ENCODE results near the gene SIRT5. TPM values are rescaled to one million over a fixed set of nuclear protein-coding genes. Genes with fewer than 3 reads are reported as not detected.

SIRT5 gene
- total RNA-seq, 2 experiments from 2014 or later, result 10.0 to 10.5 TPM

GRCh38 chr6:13538084-13538483 lies 36.3 kb upstream of the SIRT5 start:
- H3K36me3 Mint-ChIP-seq (ENCODE audit: low read depth), result no peaks in the 10 kb centered on the region
- ChIA-PET POLR2A (interaction anchor here (1.0 kb wide), 1 partner anchor 210 kb away, joined by 4 read pairs; the partner anchor contains the start of gene TBC1D7), CTCF (interaction anchor here (0.7 to 1.3 kb wide), 5 partner anchors 37 to 210 kb away, joined by 3 to 4 read pairs (median 3); partner anchors contain the start of gene TBC1D7)
- no peak overlapping the region for H3K4me3 Mint-ChIP-seq
- H3K9me3 Mint-ChIP-seq, result no peaks in the 10 kb centered on the region
- H3K27me3 Mint-ChIP-seq, result no peaks in the 10 kb centered on the region
- no peak for DNase-seq
- H3K4me1 Mint-ChIP-seq, result no peaks in the 10 kb centered on the region
- no peak overlapping the region for H3K27ac Mint-ChIP-seq

- no peak for DNase-seq
- no peaks in the 10 kb centered on the region for H3K9me3 Mint-ChIP-seq
- H3K36me3 Mint-ChIP-seq (ENCODE audit: low read depth), result no peaks in the 10 kb centered on the region
- no peaks in the 10 kb centered on the region for H3K27me3 Mint-ChIP-seq
- ChIA-PET POLR2A (no interaction called here), CTCF (interaction anchor here (0.7 to 1.1 kb wide), 2 partner anchors 204 to 210 kb away, joined by 3 read pairs; partner anchors contain the start of gene TBC1D7)
- H3K4me1 Mint-ChIP-seq, result no peaks in the 10 kb centered on the region
- no peak overlapping the region for H3K4me3 Mint-ChIP-seq
- no peak overlapping the region for H3K27ac Mint-ChIP-seq
Measured at GRCh38 chr6:13538600-13538999, 35.8 kb upstream of the SIRT5 start.

- no peaks in the 10 kb centered on the region for H3K4me1 Mint-ChIP-seq
- ChIA-PET CTCF (interaction anchor here (0.7 kb wide), 1 partner anchor 202 kb away, joined by 3 read pairs; no protein-coding TSS in a partner anchor), POLR2A (no interaction called here)
- DNase-seq, result no peak
- H3K27me3 Mint-ChIP-seq, result no peaks in the 10 kb centered on the region
- no peaks in the 10 kb centered on the region for H3K9me3 Mint-ChIP-seq
- no peak overlapping the region for H3K27ac Mint-ChIP-seq
- H3K4me3 Mint-ChIP-seq, result no peak overlapping the region
- no peaks in the 10 kb centered on the region for H3K36me3 Mint-ChIP-seq (ENCODE audit: low read depth)
Measured at GRCh38 chr6:13539572-13539971, 34.8 kb upstream of the SIRT5 start.

- H3K4me1 Mint-ChIP-seq, result no peaks in the 10 kb centered on the region
- POLR2A ChIA-PET, result no interaction called here
- no peaks in the 10 kb centered on the region for H3K27me3 Mint-ChIP-seq
- DNase-seq, result no peak
- no peak overlapping the region for H3K4me3 Mint-ChIP-seq
- no peaks in the 10 kb centered on the region for H3K9me3 Mint-ChIP-seq
- H3K27ac Mint-ChIP-seq, result no peak overlapping the region
- CTCF ChIA-PET, result interaction anchor here (1.8 kb wide), 1 partner anchor 204 kb away, joined by 3 read pairs; no protein-coding TSS in a partner anchor
- no peaks in the 10 kb centered on the region for H3K36me3 Mint-ChIP-seq (ENCODE audit: low read depth)
Measured at GRCh38 chr6:13541496-13541895, 32.9 kb upstream of the SIRT5 start.

- Mint-ChIP-seq H3K36me3 (ENCODE audit: low read depth) (no peaks in the 10 kb centered on the region), H3K4me1 (no peaks in the 10 kb centered on the region), H3K4me3 (no peak overlapping the region), H3K27me3 (peaks cover 5% of the 10 kb centered on the region), H3K27ac (no peak overlapping the region), H3K9me3 (no peaks in the 10 kb centered on the region)
- ChIA-PET CTCF (no interaction called here), POLR2A (no interaction called here)
- DNase-seq, result no peak
Measured at GRCh38 chr6:13544454-13545186, 29.8 kb upstream of the SIRT5 start.

- Mint-ChIP-seq H3K4me3 (no peak overlapping the region), H3K27ac (no peak overlapping the region), H3K36me3 (ENCODE audit: low read depth) (no peaks in the 10 kb centered on the region), H3K9me3 (no peaks in the 10 kb centered on the region), H3K4me1 (no peaks in the 10 kb centered on the region), H3K27me3 (peaks cover 5% of the 10 kb centered on the region)
- ChIA-PET CTCF (interaction anchor here (0.7 kb wide), 1 partner anchor 53 kb away, joined by 3 read pairs; no protein-coding TSS in a partner anchor), POLR2A (no interaction called here)
- no peak for DNase-seq
Measured at GRCh38 chr6:13545885-13546284, 28.5 kb upstream of the SIRT5 start.

- no peaks in the 10 kb centered on the region for H3K4me1 Mint-ChIP-seq
- no peak overlapping the region for H3K4me3 Mint-ChIP-seq
- H3K27me3 Mint-ChIP-seq, result peaks cover 7% of the 10 kb centered on the region
- no peak for DNase-seq
- no peak overlapping the region for H3K27ac Mint-ChIP-seq
- ChIA-PET CTCF (no interaction called here), POLR2A (no interaction called here)
- H3K36me3 Mint-ChIP-seq (ENCODE audit: low read depth), result no peaks in the 10 kb centered on the region
- H3K9me3 Mint-ChIP-seq, result no peaks in the 10 kb centered on the region
Measured at GRCh38 chr6:13548500-13549210, 25.7 kb upstream of the SIRT5 start.

- Mint-ChIP-seq H3K4me3 (no peak overlapping the region), H3K27me3 (peaks cover 17% of the 10 kb centered on the region), H3K36me3 (ENCODE audit: low read depth) (no peaks in the 10 kb centered on the region), H3K4me1 (no peaks in the 10 kb centered on the region), H3K27ac (no peak overlapping the region), H3K9me3 (no peaks in the 10 kb centered on the region)
- CTCF ChIA-PET, result no interaction called here
- DNase-seq, result no peak
- POLR2A ChIA-PET, result no interaction called here
Measured at GRCh38 chr6:13550656-13551055, 23.7 kb upstream of the SIRT5 start.

GRCh38 chr6:13553646-13554045 lies 20.8 kb upstream of the SIRT5 start:
- H3K9me3 Mint-ChIP-seq, result no peaks in the 10 kb centered on the region
- H3K27ac Mint-ChIP-seq, result no peak overlapping the region
- no peak overlapping the region for H3K4me3 Mint-ChIP-seq
- peaks cover 15% of the 10 kb centered on the region for H3K27me3 Mint-ChIP-seq
- no peaks in the 10 kb centered on the region for H3K4me1 Mint-ChIP-seq
- no peaks in the 10 kb centered on the region for H3K36me3 Mint-ChIP-seq (ENCODE audit: low read depth)
- CTCF ChIA-PET, result no interaction called here
- POLR2A ChIA-PET, result no interaction called here
- DNase-seq, result no peak

GRCh38 chr6:13554929-13555333 lies 19.5 kb upstream of the SIRT5 start:
- ChIA-PET POLR2A (no interaction called here), CTCF (no interaction called here)
- Mint-ChIP-seq H3K4me1 (no peaks in the 10 kb centered on the region), H3K27me3 (peaks cover 12% of the 10 kb centered on the region), H3K27ac (no peak overlapping the region), H3K4me3 (no peak overlapping the region), H3K9me3 (no peaks in the 10 kb centered on the region), H3K36me3 (ENCODE audit: low read depth) (no peaks in the 10 kb centered on the region)
- DNase-seq, result no peak

GRCh38 chr6:13557841-13558240 lies 16.6 kb upstream of the SIRT5 start:
- no peaks in the 10 kb centered on the region for H3K4me1 Mint-ChIP-seq
- no peaks in the 10 kb centered on the region for H3K36me3 Mint-ChIP-seq (ENCODE audit: low read depth)
- no peak overlapping the region for H3K4me3 Mint-ChIP-seq
- peaks cover 17% of the 10 kb centered on the region for H3K27me3 Mint-ChIP-seq
- H3K27ac Mint-ChIP-seq, result no peak overlapping the region
- CTCF ChIA-PET, result interaction anchor here (0.6 to 2.8 kb wide), 2 partner anchors 17 to 479 kb away, joined by 3 to 11 read pairs; partner anchors contain the start of gene SIRT5
- H3K9me3 Mint-ChIP-seq, result no peaks in the 10 kb centered on the region
- POLR2A ChIA-PET, result interaction anchor here (0.6 to 1.4 kb wide), 2 partner anchors 56 to 229 kb away, joined by 3 read pairs; partner anchors contain the start of gene TBC1D7
- DNase-seq, result no peak

GRCh38 chr6:13558718-13559117 lies 15.7 kb upstream of the SIRT5 start:
- H3K4me3 Mint-ChIP-seq, result no peak overlapping the region

GRCh38 chr6:13559251-13559650 lies 15.2 kb upstream of the SIRT5 start:
- no peak for DNase-seq
- ChIA-PET CTCF (interaction anchor here (2.8 kb wide), 1 partner anchor 16 kb away, joined by 11 read pairs; the partner anchor contains the start of gene SIRT5), POLR2A (no interaction called here)
- Mint-ChIP-seq H3K4me3 (no peak overlapping the region), H3K27me3 (peaks cover 14% of the 10 kb centered on the region), H3K9me3 (no peaks in the 10 kb centered on the region), H3K4me1 (no peaks in the 10 kb centered on the region), H3K36me3 (ENCODE audit: low read depth) (no peaks in the 10 kb centered on the region), H3K27ac (no peak overlapping the region)

More at GRCh38 chr6:13558718-13559117, 15.7 kb upstream of the SIRT5 start:
- Mint-ChIP-seq H3K27ac (no peak overlapping the region), H3K36me3 (ENCODE audit: low read depth) (no peaks in the 10 kb centered on the region), H3K4me1 (no peaks in the 10 kb centered on the region), H3K27me3 (peaks cover 14% of the 10 kb centered on the region), H3K9me3 (no peaks in the 10 kb centered on the region)
- CTCF ChIA-PET, result interaction anchor here (2.8 kb wide), 1 partner anchor 17 kb away, joined by 11 read pairs; the partner anchor contains the start of gene SIRT5
- POLR2A ChIA-PET, result no interaction called here
- DNase-seq, result no peak

Measured in activated CD4-positive, alpha-beta memory T cell treated with anti-CD3 and anti-CD28 coated beads, Interleukin-2, amount 10 ng/mL, durations not matched to agents 7 days and 5 days (primary cell).